Measurements from ENCODE around the gene CCR7.

The CCR7 gene

DNA sequence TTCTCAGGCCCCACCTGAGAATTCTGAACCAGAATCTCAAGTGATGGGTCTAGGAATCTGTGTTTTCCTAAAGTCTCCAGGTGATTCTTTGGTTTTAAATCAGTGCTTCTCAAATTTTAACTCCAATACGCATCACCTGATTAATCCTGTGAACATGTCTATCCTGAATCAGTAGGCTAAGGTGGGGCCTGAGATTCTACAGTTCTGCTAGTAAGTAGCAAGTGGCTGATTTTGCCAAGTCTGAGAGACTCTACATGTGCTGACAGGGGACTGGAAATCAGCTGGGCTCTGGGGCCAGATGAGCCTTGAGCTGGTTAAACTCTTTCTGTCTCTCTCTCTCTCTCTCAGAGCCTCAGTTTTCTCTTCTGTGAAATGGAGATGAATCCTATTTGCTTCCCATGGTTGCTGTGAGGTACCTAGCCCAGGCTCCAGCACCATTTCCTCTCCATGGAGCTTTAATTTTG lies 9.0 kb downstream of the CCR7 start:
- H3K4me3 ChIP-seq (ENCODE audit: low read length), result no peak overlapping the region
- TF ChIP-seq CTCF (conservative IDR thresholded peaks at IDR 0.05; ENCODE audit: low read depth, low read length), result no peak
- no peak for DNase-seq (ENCODE audit: low read depth)

- H3K4me3 ChIP-seq (ENCODE audit: low read length), result no peak overlapping the region
- no peak for DNase-seq (ENCODE audit: low read depth)
- no peak for TF ChIP-seq CTCF (conservative IDR thresholded peaks at IDR 0.05; ENCODE audit: low read depth, low read length)
Measured at GRCh38 chr17:40555296-40556190, 9.7 kb downstream of the CCR7 start.

GRCh38 chr17:40554646-40555295 lies 10.5 kb downstream of the CCR7 start:
- no peak for DNase-seq (ENCODE audit: low read depth)
- no peak for TF ChIP-seq CTCF (conservative IDR thresholded peaks at IDR 0.05; ENCODE audit: low read depth, low read length)
- H3K4me3 ChIP-seq (ENCODE audit: low read length), result no peak overlapping the region

GRCh38 chr17:40553694-40554534 lies 11.4 kb downstream of the CCR7 start:
- no peak overlapping the region for H3K4me3 ChIP-seq (ENCODE audit: low read length)
- DNase-seq (ENCODE audit: low read depth), result no peak
- TF ChIP-seq CTCF (conservative IDR thresholded peaks at IDR 0.05; ENCODE audit: low read depth, low read length), result no peak

GRCh38 chr17:40552806-40553693 lies 12.2 kb downstream of the CCR7 start:
- DNase-seq (ENCODE audit: low read depth), result no peak
- no peak for TF ChIP-seq CTCF (conservative IDR thresholded peaks at IDR 0.05; ENCODE audit: low read depth, low read length)
- no peak overlapping the region for H3K4me3 ChIP-seq (ENCODE audit: low read length)
